Measurements from ENCODE around the gene CDC42BPA. TPM values are rescaled to one million over a fixed set of nuclear protein-coding genes. Genes with fewer than 3 reads are reported as not detected.

The CDC42BPA gene
- total and polyA plus RNA-seq, 2 of the 8 experiments (the other 6 are each of a cell fraction or from before 2014, with no cell fraction given) = 7.1 to 28.5 TPM

DNA sequence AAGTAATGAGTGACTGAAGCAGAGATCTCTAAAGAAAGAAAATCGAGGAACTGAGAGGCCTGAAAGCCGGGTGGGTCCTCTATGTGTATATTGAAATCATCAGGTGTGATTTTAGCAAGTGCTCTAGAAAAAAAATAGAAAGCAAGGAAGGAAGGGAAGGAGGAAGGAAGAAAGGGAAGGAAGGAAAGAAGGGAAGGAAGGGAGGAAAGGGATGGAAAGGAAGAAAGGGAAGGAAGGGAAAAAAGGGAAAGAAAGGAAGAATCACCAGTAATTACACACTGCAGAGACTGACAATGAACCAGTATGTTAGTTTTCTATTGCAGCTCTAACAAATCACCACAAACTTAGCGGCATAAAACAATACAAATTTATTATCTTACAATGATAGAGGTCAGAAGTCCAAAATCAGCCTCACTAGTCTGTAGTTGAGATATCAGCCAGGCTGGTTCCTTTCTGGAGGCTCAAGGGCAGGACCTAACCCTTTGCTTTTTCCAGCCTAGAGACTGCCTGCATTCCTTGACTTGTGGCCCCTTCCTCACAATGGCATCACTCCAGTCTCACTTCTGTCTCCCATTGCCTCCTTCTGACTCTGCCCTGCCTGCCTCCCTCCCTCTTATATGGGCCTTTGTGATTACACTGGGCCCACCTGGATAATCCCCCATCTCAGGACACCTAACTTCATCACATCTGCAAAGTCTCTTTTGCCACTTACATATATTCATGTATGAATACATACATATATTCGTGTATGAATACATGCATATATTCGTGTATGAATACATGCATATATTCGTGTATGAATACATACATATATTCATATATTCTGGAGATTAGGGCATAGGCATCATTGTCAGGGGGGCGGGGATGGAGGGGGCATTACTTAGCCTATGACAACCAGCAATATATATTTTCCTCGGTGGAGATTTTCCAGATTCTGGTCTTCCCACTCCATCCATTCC lies 47.5 kb upstream of the CDC42BPA start:
- H2BK15ac ChIP-seq (ENCODE audit: low read length) = no peak overlapping the region
- CTCF ChIA-PET (ENCODE audit: partially characterized antibody) = no interaction called here
- FAIRE-seq = no peak
- TF ChIP-seq, protein P1, sequence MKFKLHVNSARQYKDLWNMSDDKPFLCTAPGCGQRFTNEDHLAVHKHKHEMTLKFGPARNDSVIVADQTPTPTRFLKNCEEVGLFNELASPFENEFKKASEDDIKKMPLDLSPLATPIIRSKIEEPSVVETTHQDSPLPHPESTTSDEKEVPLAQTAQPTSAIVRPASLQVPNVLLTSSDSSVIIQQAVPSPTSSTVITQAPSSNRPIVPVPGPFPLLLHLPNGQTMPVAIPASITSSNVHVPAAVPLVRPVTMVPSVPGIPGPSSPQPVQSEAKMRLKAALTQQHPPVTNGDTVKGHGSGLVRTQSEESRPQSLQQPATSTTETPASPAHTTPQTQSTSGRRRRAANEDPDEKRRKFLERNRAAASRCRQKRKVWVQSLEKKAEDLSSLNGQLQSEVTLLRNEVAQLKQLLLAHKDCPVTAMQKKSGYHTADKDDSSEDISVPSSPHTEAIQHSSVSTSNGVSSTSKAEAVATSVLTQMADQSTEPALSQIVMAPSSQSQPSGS (IDR thresholded peaks at IDR 0.05; ENCODE audit: low read length) = no peak
- TF ChIP-seq SP2 (IDR thresholded peaks at IDR 0.05; ENCODE audit: low read length) (no peak), CTCF (IDR thresholded peaks at IDR 0.05; ENCODE audit: control extremely low read depth in 1 of 3, insufficient read depth in 1 of 3, low read depth in 1 of 3, low read length in 3 of 3) (no peak), TAF1 (IDR thresholded peaks at IDR 0.05; ENCODE audit: low read depth, low read length) (no peak), RAD21 (IDR thresholded peaks at IDR 0.05 in 1 of 2, conservative IDR thresholded peaks at IDR 0.05 in 1 of 2; ENCODE audit: low read depth in 2 of 2, low read length in 2 of 2) (no peak), KDM5A (IDR thresholded peaks at IDR 0.05; ENCODE audit: low read length) (no peak), TBP (IDR thresholded peaks at IDR 0.05; ENCODE audit: low read depth, low read length) (no peak)

More for the DNA sequence above, 47.5 kb upstream of the CDC42BPA start:
- Histone ChIP-seq H3K9me3 (ENCODE audit: insufficient read depth in 2 of 2, low read depth in 1 of 2, low read length in 1 of 2) (peaks cover 0 to 2% of the 10 kb centered on the region in 2 experiments; a peak in 2 of 4 replicates), H3K56ac (replicated peaks; ENCODE audit: insufficient read length, low read depth, low read length) (no peak overlapping the region), H2AK5ac (ENCODE audit: low read depth, low read length) (no peak overlapping the region), H4K5ac (ENCODE audit: insufficient read length, low read depth, low read length) (no peak overlapping the region), H3K79me1 (ENCODE audit: low read depth, low read length) (no peaks in the 10 kb centered on the region), H3K23ac (ENCODE audit: insufficient read length) (no peak overlapping the region), H3K79me2 (ENCODE audit: control insufficient read depth in 1 of 2, insufficient read depth in 2 of 2, low read length in 2 of 2) (no peaks in the 10 kb centered on the region), H3K4me3 (ENCODE audit: extremely low read depth in 1 of 4, insufficient read depth in 2 of 4, low read depth in 3 of 4, low read length in 4 of 4) (no peak overlapping the region), H2BK5ac (ENCODE audit: low read depth, low read length) (no peak overlapping the region), H3K27ac (ENCODE audit: low read depth, low read length) (no peak overlapping the region), H4K20me1 (replicated peaks in 1 of 2; ENCODE audit: control insufficient read depth in 1 of 2, insufficient read depth in 2 of 2, low read length in 2 of 2) (no peaks in the 10 kb centered on the region), H3K23me2 (ENCODE audit: low read depth, low read length) (no peaks in the 10 kb centered on the region), H3K4me1 (replicated peaks in 1 of 4; ENCODE audit: control insufficient read depth in 3 of 4, insufficient read depth in 4 of 4, low read length in 3 of 4) (peaks cover 0 to 5% (median 3%) of the 10 kb centered on the region in 4 experiments; a peak in 3 of 7 replicates), H4K91ac (replicated peaks; ENCODE audit: insufficient read length, low read length) (no peak overlapping the region), H3K18ac (ENCODE audit: extremely low read depth, low read length) (no peak overlapping the region), H3K9ac (replicated peaks in 1 of 4; ENCODE audit: extremely low read depth in 1 of 4, low read depth in 3 of 4, low read length in 3 of 4) (no peak overlapping the region), H2BK120ac (replicated peaks; ENCODE audit: low read depth, low read length) (no peak overlapping the region), H2AFZ (ENCODE audit: low read length) (no peak overlapping the region), H4K8ac (ENCODE audit: extremely low read depth, insufficient read depth, low read length) (no peak overlapping the region), H3K36me3 (ENCODE audit: control insufficient read depth in 2 of 4, insufficient read depth in 4 of 4, low read length in 3 of 4) (no peaks in the 10 kb centered on the region), H3K14ac (ENCODE audit: insufficient read length) (no peak overlapping the region), H3K4me2 (ENCODE audit: insufficient read depth in 1 of 2, low read depth in 2 of 2, low read length in 2 of 2) (no peak overlapping the region), H2BK20ac (ENCODE audit: low read length) (no peak overlapping the region), H2BK12ac (ENCODE audit: low read depth, low read length) (no peak overlapping the region), H3K4ac (replicated peaks; ENCODE audit: insufficient read length, low read depth, low read length) (no peak overlapping the region), H3K27me3 (replicated peaks in 1 of 4; ENCODE audit: control insufficient read depth in 3 of 4, extremely low read depth in 1 of 4, insufficient read depth in 3 of 4, low read length in 3 of 4) (no peaks in the 10 kb centered on the region)
- WGBS, 2 experiments (ENCODE audit: extremely low coverage in 1 of 2, insufficient coverage in 1 of 2, insufficient read length in 1 of 2, insufficient replicate concordance in 2 of 2, low coverage in 1 of 2, low lambda C conversion rate in 2 of 2, missing lambda C conversion rate in 1 of 2) = 86% methylated on average over 8 of the region's 8 CpGs; no CpG with 5 or more reads in 1 of the 2 experiments
- POLR2A ChIA-PET (ENCODE audit: partially characterized antibody) = no interaction called here
- DNase-seq (ENCODE audit: low read depth in 1 of 2, low spot score in 2 of 2) = no peak

Data from H1 (cell line).